Nephron (organoid): Measurements from ENCODE around the gene RSPH1.

Source experiments
- H3K27ac Mint-ChIP-seq, 3 experiments: 2 replicates each; pipeline ENCODE4 v1.8.0; 2020; ENCODE audit warnings: mixed read lengths in 3 of 3, mild to moderate bottlenecking in 2 of 3, moderate library complexity in 1 of 3
- H3K27me3 Mint-ChIP-seq: 2 replicates; pipeline ENCODE4 v1.8.0; 2021; ENCODE audit warnings: low read depth, mild to moderate bottlenecking, moderate library complexity, mixed read lengths
- H3K36me3 Mint-ChIP-seq: 2 replicates; pipeline ENCODE4 v1.8.0; 2020; ENCODE audit warnings: low read depth, mixed read lengths
- H3K4me1 Mint-ChIP-seq: 2 replicates; pipeline ENCODE4 v1.8.0; 2020; ENCODE audit warnings: mixed read lengths
- H3K4me3 Mint-ChIP-seq, 3 experiments: 2 replicates each; pipeline ENCODE4 v1.8.0; 2020; ENCODE audit warnings: mild to moderate bottlenecking in 3 of 3, mixed read lengths in 3 of 3, moderate library complexity in 2 of 3
- H3K9me3 Mint-ChIP-seq: 2 replicates; pipeline ENCODE4 v1.8.0; 2020; ENCODE audit warnings: mixed read lengths
- CTCF ChIP-seq, 3 experiments: fragments of 200-600 bp; sonication (generic); IDR thresholded peaks; one replicate each; pipeline ENCODE4 v1.5.0; 2021; ENCODE audit warnings: antibody characterized with exemption in 3 of 3; ENCODE audit not compliant: unreplicated experiment in 3 of 3

RSPH1 gene

GRCh38 chr21:42459546-42460215 is 36.3 kb downstream of the RSPH1 start:
- Mint-ChIP-seq H3K9me3 (peaks cover 5% of the 10 kb centered on the region), H3K27me3 (peaks cover 3% of the 10 kb centered on the region), H3K36me3 (no peaks in the 10 kb centered on the region), H3K27ac (peak overlapping the region; percentile 95 to 96 (median 96)), H3K4me1 (peaks cover 33% of the 10 kb centered on the region), H3K4me3 (no peak overlapping the region)
- TF ChIP-seq CTCF (IDR thresholded peaks at IDR 0.05; ENCODE audit: unreplicated experiment in 3 of 3): no peak

GRCh38 chr21:42459082-42459460 is 37.0 kb downstream of the RSPH1 start:
- no peak for TF ChIP-seq CTCF (IDR thresholded peaks at IDR 0.05; ENCODE audit: unreplicated experiment in 3 of 3)
- Mint-ChIP-seq H3K9me3 (peaks cover 5% of the 10 kb centered on the region), H3K36me3 (no peaks in the 10 kb centered on the region), H3K27me3 (peaks cover 3% of the 10 kb centered on the region), H3K27ac (peak overlapping the region; percentile 95 to 96 (median 96)), H3K4me1 (peaks cover 38% of the 10 kb centered on the region), H3K4me3 (no peak overlapping the region)

GRCh38 chr21:42456457-42456856 is 39.6 kb downstream of the RSPH1 start:
- no peaks in the 10 kb centered on the region for H3K36me3 Mint-ChIP-seq
- peaks cover 35% of the 10 kb centered on the region for H3K4me1 Mint-ChIP-seq
- peaks cover 5% of the 10 kb centered on the region for H3K9me3 Mint-ChIP-seq
- H3K4me3 Mint-ChIP-seq: no peak overlapping the region
- peaks cover 4% of the 10 kb centered on the region for H3K27me3 Mint-ChIP-seq
- H3K27ac Mint-ChIP-seq: peak overlapping the region in 1 of 3 experiments; percentile 43
- TF ChIP-seq CTCF (IDR thresholded peaks at IDR 0.05; ENCODE audit: unreplicated experiment in 3 of 3): no peak

GRCh38 chr21:42455754-42456440 is 40.1 kb downstream of the RSPH1 start:
- Mint-ChIP-seq H3K36me3 (no peaks in the 10 kb centered on the region), H3K4me1 (peaks cover 31% of the 10 kb centered on the region), H3K27me3 (peaks cover 7% of the 10 kb centered on the region), H3K9me3 (peaks cover 5% of the 10 kb centered on the region), H3K27ac (peak overlapping the region; percentile 48 to 79 (median 68)), H3K4me3 (no peak overlapping the region)
- no peak for TF ChIP-seq CTCF (IDR thresholded peaks at IDR 0.05; ENCODE audit: unreplicated experiment in 3 of 3)

GRCh38 chr21:42455196-42455595 is 40.8 kb downstream of the RSPH1 start:
- Mint-ChIP-seq H3K4me3 (no peak overlapping the region), H3K27me3 (peaks cover 5% of the 10 kb centered on the region), H3K27ac (peak overlapping the region; percentile 48 to 79 (median 68)), H3K9me3 (peaks cover 5% of the 10 kb centered on the region), H3K4me1 (peaks cover 31% of the 10 kb centered on the region), H3K36me3 (no peaks in the 10 kb centered on the region)
- TF ChIP-seq CTCF (IDR thresholded peaks at IDR 0.05; ENCODE audit: unreplicated experiment in 3 of 3): no peak
